ENCODE measurements around the gene YJEFN3.

The YJEFN3 gene

GRCh38 chr19:19501798-19502197 is 26.9 kb upstream of the YJEFN3 start:
- no peak overlapping the region for H2AFZ ChIP-seq (ENCODE audit: low read depth, low read length, severe bottlenecking)
- TF ChIP-seq EZH2phosphoT487 (conservative IDR thresholded peaks at IDR 0.05; ENCODE audit: low read length), result no peak
- TF ChIP-seq, protein P1, sequence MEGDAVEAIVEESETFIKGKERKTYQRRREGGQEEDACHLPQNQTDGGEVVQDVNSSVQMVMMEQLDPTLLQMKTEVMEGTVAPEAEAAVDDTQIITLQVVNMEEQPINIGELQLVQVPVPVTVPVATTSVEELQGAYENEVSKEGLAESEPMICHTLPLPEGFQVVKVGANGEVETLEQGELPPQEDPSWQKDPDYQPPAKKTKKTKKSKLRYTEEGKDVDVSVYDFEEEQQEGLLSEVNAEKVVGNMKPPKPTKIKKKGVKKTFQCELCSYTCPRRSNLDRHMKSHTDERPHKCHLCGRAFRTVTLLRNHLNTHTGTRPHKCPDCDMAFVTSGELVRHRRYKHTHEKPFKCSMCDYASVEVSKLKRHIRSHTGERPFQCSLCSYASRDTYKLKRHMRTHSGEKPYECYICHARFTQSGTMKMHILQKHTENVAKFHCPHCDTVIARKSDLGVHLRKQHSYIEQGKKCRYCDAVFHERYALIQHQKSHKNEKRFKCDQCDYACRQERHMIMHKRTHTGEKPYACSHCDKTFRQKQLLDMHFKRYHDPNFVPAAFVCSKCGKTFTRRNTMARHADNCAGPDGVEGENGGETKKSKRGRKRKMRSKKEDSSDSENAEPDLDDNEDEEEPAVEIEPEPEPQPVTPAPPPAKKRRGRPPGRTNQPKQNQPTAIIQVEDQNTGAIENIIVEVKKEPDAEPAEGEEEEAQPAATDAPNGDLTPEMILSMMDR (IDR thresholded peaks at IDR 0.05; ENCODE audit: insufficient read depth, low read length, poor library complexity, severe bottlenecking), result no peak
- H3K27me3 ChIP-seq (ENCODE audit: low read length), result no peaks in the 10 kb centered on the region
- H3K9me3 ChIP-seq (ENCODE audit: insufficient read depth, low read length), result no peaks in the 10 kb centered on the region
- no peak overlapping the region for H3K27ac ChIP-seq (ENCODE audit: low read depth, low read length)
- H3K36me3 ChIP-seq (ENCODE audit: low read length), result peaks cover 6% of the 10 kb centered on the region
- no peaks in the 10 kb centered on the region for H4K20me1 ChIP-seq (ENCODE audit: low read depth, low read length)
- H3K9me2 ChIP-seq (replicated peaks; ENCODE audit: insufficient read depth, low read length), result no peaks in the 10 kb centered on the region
- no peaks in the 10 kb centered on the region for H3K79me2 ChIP-seq (ENCODE audit: insufficient read depth, low read length)
- H3K4me2 ChIP-seq (ENCODE audit: low read depth, low read length, poor library complexity, severe bottlenecking), result no peak overlapping the region
- no peak overlapping the region for H3K9ac ChIP-seq (ENCODE audit: low read length)
- no peak overlapping the region for H3K4me3 ChIP-seq (ENCODE audit: insufficient read depth, low read length, poor library complexity, severe bottlenecking)
- no peaks in the 10 kb centered on the region for H3F3A ChIP-seq (ENCODE audit: insufficient read depth)

GRCh38 chr19:19502281-19502680 is 26.4 kb upstream of the YJEFN3 start:
- Histone ChIP-seq H3K4me3 (ENCODE audit: insufficient read depth, low read length, poor library complexity, severe bottlenecking) (no peak overlapping the region), H3K27ac (ENCODE audit: low read depth, low read length) (no peak overlapping the region), H4K20me1 (ENCODE audit: low read depth, low read length) (no peaks in the 10 kb centered on the region), H3K9me2 (replicated peaks; ENCODE audit: insufficient read depth, low read length) (no peaks in the 10 kb centered on the region), H3F3A (ENCODE audit: insufficient read depth) (no peaks in the 10 kb centered on the region), H3K9me3 (ENCODE audit: insufficient read depth, low read length) (no peaks in the 10 kb centered on the region), H3K9ac (ENCODE audit: low read length) (no peak overlapping the region), H3K36me3 (ENCODE audit: low read length) (peaks cover 6% of the 10 kb centered on the region), H3K79me2 (ENCODE audit: insufficient read depth, low read length) (no peaks in the 10 kb centered on the region), H3K27me3 (ENCODE audit: low read length) (no peaks in the 10 kb centered on the region), H3K4me2 (ENCODE audit: low read depth, low read length, poor library complexity, severe bottlenecking) (no peak overlapping the region), H2AFZ (ENCODE audit: low read depth, low read length, severe bottlenecking) (no peak overlapping the region)
- TF ChIP-seq EZH2phosphoT487 (conservative IDR thresholded peaks at IDR 0.05; ENCODE audit: low read length), result no peak
- TF ChIP-seq, protein P1 (IDR thresholded peaks at IDR 0.05; ENCODE audit: insufficient read depth, low read length, poor library complexity, severe bottlenecking), result no peak

DNA sequence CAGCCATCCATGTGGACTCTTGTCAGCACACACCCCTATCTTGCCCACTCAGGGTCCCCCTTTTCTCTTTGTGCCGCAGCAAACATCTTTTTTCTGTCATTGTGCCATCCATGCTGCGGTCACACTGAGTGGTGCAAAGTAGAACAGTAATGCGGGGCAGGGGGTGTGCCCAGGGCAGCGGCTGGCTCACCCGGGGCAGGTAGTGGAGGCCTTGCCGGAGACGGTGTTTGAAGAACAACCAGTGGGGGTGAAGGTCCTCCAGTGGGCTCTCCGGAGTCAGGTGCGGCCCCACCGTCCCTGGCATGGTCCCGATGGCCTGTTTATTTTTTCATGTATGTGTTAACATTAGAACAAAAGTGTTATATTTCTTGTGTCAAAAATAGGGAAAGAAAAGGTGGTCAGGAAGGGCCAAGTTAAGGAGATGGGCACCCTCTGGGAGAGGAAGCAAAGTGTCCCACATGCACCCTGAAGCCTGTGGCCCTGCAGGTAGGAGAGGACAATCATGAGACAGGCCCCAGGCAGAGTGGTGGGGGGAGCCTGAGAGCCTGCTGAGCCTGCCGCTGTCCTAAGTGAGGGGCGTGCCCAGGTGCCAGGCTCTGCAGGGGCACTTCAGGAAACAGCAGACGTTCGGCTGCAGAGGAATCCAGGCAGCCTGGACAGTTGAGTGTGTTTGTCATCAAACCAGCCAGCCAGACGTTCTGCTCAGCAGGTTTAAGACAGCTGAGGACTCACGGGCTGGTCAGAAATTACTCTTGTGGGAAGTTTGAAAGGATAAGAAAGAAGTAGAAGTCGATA is 25.7 kb upstream of the YJEFN3 start:
- Histone ChIP-seq H3K9me2 (replicated peaks; ENCODE audit: insufficient read depth, low read length) (no peaks in the 10 kb centered on the region), H3K4me2 (ENCODE audit: low read depth, low read length, poor library complexity, severe bottlenecking) (no peak overlapping the region), H3K79me2 (ENCODE audit: insufficient read depth, low read length) (no peaks in the 10 kb centered on the region), H3K27me3 (ENCODE audit: low read length) (no peaks in the 10 kb centered on the region), H3K36me3 (ENCODE audit: low read length) (peaks cover 6% of the 10 kb centered on the region), H3F3A (ENCODE audit: insufficient read depth) (no peaks in the 10 kb centered on the region), H3K9ac (ENCODE audit: low read length) (no peak overlapping the region), H2AFZ (ENCODE audit: low read depth, low read length, severe bottlenecking) (no peak overlapping the region), H3K4me3 (ENCODE audit: insufficient read depth, low read length, poor library complexity, severe bottlenecking) (no peak overlapping the region), H3K27ac (ENCODE audit: low read depth, low read length) (no peak overlapping the region), H3K9me3 (ENCODE audit: insufficient read depth, low read length) (no peaks in the 10 kb centered on the region), H4K20me1 (ENCODE audit: low read depth, low read length) (no peaks in the 10 kb centered on the region)
- no peak for TF ChIP-seq EZH2phosphoT487 (conservative IDR thresholded peaks at IDR 0.05; ENCODE audit: low read length)
- TF ChIP-seq, protein P1 (IDR thresholded peaks at IDR 0.05; ENCODE audit: insufficient read depth, low read length, poor library complexity, severe bottlenecking), result no peak
